Activated naive CD8-positive, alpha-beta T cell treated with anti-CD3 and anti-CD28 coated beads, Interleukin-2, amount 50 U/mL, for 24 hours (primary cell): Measurements from ENCODE around the gene PMP22.
"Not testable (repeated sequence)": the region's sequence is repeated elsewhere in the genome, so short reads cannot be mapped to it uniquely, and the experiment has no call there.

Source experiments
- ATAC-seq: fragments of 150-1000 bp; cut with Tn5 transposase; one replicate; pipeline ENCODE4 v1.10.0; 2021
- DNase-seq: peaks from one replicate; pipeline ENCODE4 v3.0.0; 2021
- H3K27ac Mint-ChIP-seq: one replicate; pipeline ENCODE4 v1.8.0; 2021; ENCODE audit warnings: mild to moderate bottlenecking, mixed read lengths
- H3K27me3 Mint-ChIP-seq: one replicate; pipeline ENCODE4 v1.8.0; 2021; ENCODE audit warnings: mixed read lengths
- H3K36me3 Mint-ChIP-seq: one replicate; pipeline ENCODE4 v1.8.0; 2021; ENCODE audit warnings: low read depth, mixed read lengths
- H3K4me1 Mint-ChIP-seq: one replicate; pipeline ENCODE4 v1.8.0; 2021; ENCODE audit warnings: mixed read lengths
- H3K4me3 Mint-ChIP-seq: one replicate; pipeline ENCODE4 v1.8.0; 2021; ENCODE audit warnings: mild to moderate bottlenecking, moderate library complexity, mixed read lengths
- H3K9me3 Mint-ChIP-seq: one replicate; pipeline ENCODE4 v1.8.0; 2021; ENCODE audit warnings: mixed read lengths

PMP22 gene

DNA sequence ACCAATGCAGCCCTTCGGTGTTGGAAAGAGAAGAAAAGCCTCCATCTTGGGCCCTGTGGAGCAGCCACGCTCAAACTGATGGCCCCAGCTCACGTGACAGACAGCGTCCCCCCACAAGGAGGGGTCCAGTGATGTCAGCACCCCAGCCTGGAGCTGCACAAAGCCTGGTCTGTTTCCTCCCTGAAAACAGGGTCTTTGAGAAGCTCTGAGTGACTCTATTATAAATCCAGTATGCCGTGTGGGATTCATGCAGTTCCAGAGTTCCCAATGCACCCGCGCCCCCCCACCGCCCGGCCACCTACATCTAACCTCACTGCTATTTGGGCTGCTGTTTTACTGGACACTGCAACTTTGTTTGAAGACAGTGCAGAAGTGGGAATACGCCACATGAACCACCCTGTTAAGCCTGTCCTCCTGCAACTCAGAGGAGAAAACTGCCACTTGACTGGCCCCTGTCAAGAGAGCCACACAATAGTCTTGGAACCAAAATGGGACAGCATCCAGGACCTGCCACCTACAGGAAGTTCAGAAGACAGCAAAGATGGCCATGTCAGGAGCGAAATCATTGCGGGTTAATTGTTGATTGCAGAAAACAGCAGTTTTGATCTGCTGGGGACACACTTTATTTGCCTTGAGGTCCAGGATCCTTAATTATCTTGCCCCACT is 33.1 kb downstream of the PMP22 start:
- peaks cover 2% of the 10 kb centered on the region for H3K27me3 Mint-ChIP-seq
- H3K27ac Mint-ChIP-seq: no peak overlapping the region
- ATAC-seq: no peak
- H3K4me1 Mint-ChIP-seq: peaks cover 6% of the 10 kb centered on the region
- H3K36me3 Mint-ChIP-seq: no peaks in the 10 kb centered on the region
- no peak for DNase-seq
- H3K4me3 Mint-ChIP-seq: no peak overlapping the region
- no peaks in the 10 kb centered on the region for H3K9me3 Mint-ChIP-seq

DNA sequence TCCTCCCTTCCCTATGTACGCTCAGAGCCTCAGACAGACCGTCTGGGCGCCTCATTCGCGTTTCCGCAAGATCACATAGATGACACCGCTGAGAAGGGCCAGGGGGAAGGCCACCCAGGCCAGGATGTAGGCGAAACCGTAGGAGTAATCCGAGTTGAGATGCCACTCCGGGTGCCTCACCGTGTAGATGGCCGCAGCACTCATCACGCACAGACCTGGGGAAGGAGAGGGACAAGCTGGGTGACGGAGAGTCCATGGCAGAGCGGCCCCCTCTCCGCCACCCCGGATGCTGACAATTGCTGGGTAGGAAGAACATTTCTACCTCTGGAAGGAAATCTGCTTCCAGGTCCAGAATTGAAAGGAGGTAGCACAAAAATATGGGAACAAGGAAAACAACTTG is 34.3 kb downstream of the PMP22 start:
- no peaks in the 10 kb centered on the region for H3K9me3 Mint-ChIP-seq
- no peak for ATAC-seq
- no peak overlapping the region for H3K27ac Mint-ChIP-seq
- H3K36me3 Mint-ChIP-seq: no peaks in the 10 kb centered on the region
- H3K4me1 Mint-ChIP-seq: no peaks in the 10 kb centered on the region
- DNase-seq: no peak
- H3K4me3 Mint-ChIP-seq: no peak overlapping the region
- no peaks in the 10 kb centered on the region for H3K27me3 Mint-ChIP-seq

DNA sequence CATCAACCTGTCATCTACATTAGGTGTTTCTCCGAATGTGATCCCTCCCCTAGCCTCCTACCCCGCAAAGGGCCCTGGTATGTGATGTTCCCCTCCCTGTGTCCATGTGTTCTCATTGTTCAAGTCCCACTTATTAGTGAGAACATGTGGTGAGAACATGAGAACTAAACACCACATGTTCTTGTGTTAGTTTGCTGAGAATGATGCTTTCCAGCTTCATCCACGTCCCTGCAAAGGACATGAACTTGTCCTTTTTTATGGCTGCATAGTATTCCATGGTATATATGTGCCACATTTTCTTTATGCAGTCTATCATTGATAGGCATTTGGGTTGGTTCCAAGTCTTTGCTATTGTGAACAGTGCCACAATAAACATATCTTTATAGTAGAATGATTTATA is 43.3 kb downstream of the PMP22 start:
- not testable (repeated sequence) for ATAC-seq, H3K9me3 Mint-ChIP-seq, DNase-seq, H3K27ac Mint-ChIP-seq, H3K4me3 Mint-ChIP-seq, H3K27me3 Mint-ChIP-seq, H3K4me1 Mint-ChIP-seq, H3K36me3 Mint-ChIP-seq

DNA sequence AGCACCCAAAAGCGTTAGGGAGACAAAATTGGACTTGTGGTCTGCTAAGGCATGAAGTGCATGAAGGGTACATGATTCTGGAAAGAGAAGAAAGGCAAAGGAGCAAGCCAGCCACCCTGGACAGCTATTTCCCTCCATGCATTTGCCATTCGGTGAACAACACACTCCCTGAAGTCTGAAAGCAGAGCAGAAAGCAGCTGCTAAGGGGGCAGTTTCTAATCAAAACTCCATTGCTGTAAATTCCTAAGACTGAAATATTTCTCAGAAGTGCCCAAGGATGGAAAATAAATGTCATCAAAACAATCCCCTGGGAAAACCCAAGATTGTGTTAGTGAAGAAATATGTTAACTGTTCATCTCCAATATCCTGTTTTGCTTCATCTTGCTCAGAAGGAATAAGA is 44.3 kb downstream of the PMP22 start:
- Mint-ChIP-seq H3K4me3 (no peak overlapping the region), H3K36me3 (no peaks in the 10 kb centered on the region), H3K27ac (no peak overlapping the region), H3K4me1 (no peaks in the 10 kb centered on the region), H3K27me3 (no peaks in the 10 kb centered on the region), H3K9me3 (no peaks in the 10 kb centered on the region)
- DNase-seq (no peak), ATAC-seq (no peak)

DNA sequence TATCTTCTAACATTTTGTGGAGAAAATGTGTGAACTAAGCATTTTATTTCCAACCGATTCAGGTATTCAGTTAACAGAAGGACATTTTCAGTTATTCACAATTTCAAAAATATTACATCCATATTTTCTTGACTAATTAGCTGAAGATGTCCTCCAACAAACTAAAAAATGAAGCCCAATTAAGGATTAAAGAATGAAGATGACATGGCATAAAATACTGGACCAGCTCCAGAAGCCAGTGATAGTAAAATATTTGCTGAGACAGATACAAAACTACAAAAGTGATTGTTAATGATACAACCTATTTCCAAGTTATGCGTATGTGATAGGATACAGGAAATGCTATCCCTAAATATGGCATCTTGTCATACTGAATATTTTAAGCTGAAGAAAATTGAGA is 48.6 kb downstream of the PMP22 start:
- ATAC-seq (no peak), DNase-seq (no peak)
- H3K27me3 Mint-ChIP-seq: peaks cover 4% of the 10 kb centered on the region
- H3K36me3 Mint-ChIP-seq: no peaks in the 10 kb centered on the region
- no peak overlapping the region for H3K4me3 Mint-ChIP-seq
- H3K27ac Mint-ChIP-seq: no peak overlapping the region
- H3K9me3 Mint-ChIP-seq: no peaks in the 10 kb centered on the region
- no peaks in the 10 kb centered on the region for H3K4me1 Mint-ChIP-seq

DNA sequence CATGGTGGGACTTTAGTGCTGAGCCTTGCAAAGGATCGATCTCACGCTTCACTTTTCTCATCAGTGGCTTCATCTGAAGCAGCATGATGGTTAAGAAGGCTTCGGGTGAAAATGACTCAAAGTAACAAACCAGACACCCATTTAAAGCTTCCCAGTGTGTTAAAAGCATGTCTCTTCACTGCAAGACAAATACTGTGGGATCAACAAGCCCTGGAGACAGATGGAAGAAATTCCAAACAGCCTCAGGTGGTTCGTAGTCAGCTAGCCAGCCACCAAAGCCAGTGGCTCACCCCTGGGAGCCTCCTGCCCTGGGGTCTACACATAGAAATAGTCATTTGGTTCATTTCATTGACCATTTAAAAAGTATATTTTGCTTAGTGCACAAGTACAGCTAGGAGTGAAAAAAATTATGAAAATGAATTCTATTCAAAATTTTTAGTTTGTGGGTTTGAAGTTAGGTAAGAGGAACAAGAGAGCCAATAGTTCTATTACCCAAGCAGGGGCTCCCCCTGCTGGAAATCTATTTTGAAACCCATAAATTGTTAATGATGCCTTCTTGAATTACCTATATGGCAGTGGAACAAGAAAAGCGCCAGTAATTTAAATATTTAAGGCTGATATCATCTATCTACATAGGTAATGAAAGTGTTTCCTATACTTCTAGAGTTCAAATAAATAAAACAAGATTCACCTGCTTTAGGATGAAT is 51.6 kb downstream of the PMP22 start:
- no peaks in the 10 kb centered on the region for H3K4me1 Mint-ChIP-seq
- DNase-seq: no peak
- no peaks in the 10 kb centered on the region for H3K9me3 Mint-ChIP-seq
- no peak for ATAC-seq
- H3K4me3 Mint-ChIP-seq: no peak overlapping the region
- H3K36me3 Mint-ChIP-seq: no peaks in the 10 kb centered on the region
- peaks cover 10% of the 10 kb centered on the region for H3K27me3 Mint-ChIP-seq
- H3K27ac Mint-ChIP-seq: no peak overlapping the region

DNA sequence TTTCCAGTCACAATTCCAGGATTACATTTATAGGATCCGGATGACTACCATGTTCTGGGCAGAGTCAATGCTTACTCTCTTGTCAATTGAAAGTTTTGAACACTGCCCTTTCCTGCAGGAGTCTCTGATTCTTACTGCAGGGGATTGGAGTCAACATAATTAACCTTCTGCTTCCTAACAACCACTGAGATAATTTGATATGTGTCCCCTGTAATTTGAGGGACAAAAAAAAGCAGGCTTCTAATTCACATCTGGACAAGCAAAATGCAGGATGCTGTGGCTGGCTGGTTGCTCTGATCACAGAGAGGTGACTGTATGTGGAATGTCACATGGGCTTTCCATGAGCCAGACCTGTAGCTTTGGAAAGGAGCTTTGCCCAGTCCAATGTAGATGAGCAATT is 54.9 kb downstream of the PMP22 start:
- H3K27me3 Mint-ChIP-seq: peaks cover 10% of the 10 kb centered on the region
- H3K27ac Mint-ChIP-seq: no peak overlapping the region
- DNase-seq: no peak
- H3K4me3 Mint-ChIP-seq: no peak overlapping the region
- H3K9me3 Mint-ChIP-seq: no peaks in the 10 kb centered on the region
- no peaks in the 10 kb centered on the region for H3K36me3 Mint-ChIP-seq
- no peak for ATAC-seq
- H3K4me1 Mint-ChIP-seq: no peaks in the 10 kb centered on the region

DNA sequence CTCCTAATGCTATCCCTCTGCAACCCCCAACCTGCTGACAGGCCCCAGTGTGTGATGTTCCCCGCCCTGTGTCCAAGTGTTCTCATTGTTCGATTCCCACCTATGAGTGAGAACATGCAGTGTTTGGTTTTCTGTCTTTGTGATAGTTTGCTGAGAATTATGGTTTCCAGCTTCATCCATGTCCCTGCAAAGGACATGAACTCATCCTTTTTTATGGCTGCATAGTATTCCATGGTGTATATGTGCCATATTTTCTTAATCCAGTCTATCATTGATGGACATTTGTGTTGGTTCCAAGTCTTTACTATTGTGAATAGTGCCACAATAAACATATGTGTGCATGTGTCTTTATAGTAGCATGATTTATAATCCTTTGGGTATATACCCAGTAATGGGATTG is 62.1 kb downstream of the PMP22 start:
- H3K27ac Mint-ChIP-seq, DNase-seq, H3K4me1 Mint-ChIP-seq, H3K36me3 Mint-ChIP-seq, H3K4me3 Mint-ChIP-seq, ATAC-seq: not testable (repeated sequence)
- peaks cover 23% of the 10 kb centered on the region for H3K9me3 Mint-ChIP-seq
- H3K27me3 Mint-ChIP-seq: peaks cover 13% of the 10 kb centered on the region

DNA sequence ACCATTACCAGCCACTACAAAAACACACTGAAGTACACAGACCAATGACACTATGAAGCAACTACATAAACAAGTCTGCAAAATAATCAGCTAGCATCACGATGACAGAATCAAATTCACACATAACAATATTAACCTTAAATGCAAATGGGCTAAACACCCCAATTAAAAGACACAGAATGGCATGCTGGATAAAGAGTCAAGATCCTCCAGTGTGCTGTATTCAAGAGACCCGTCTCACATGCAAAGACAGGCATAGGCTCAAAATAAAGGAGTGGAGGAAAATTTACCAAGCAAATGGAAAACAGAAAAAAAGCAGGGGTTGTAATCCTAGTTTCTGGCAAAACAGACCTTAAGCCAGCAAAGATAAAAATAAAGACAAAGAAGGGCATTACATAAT is 64.6 kb downstream of the PMP22 start:
- peaks cover 17% of the 10 kb centered on the region for H3K27me3 Mint-ChIP-seq
- not testable (repeated sequence) for ATAC-seq, H3K36me3 Mint-ChIP-seq

DNA sequence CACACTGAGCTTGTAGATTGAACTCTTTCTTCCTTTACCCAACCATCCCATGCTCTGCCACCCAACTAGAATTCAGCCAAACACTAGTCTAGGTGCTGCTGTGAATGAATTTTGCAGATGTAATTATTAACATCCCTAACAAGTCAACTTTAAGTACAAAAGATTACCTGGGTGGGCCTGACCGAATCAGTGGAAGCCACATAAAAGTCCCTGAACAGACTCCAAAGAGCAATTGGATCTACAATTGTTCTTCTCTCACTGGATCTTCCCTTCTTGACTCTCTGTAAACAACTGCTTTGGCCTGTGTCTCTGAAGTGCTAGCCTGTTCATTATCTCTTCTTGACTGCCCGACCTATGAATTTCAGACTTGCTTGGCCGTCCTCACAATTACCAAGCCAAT is 67.9 kb downstream of the PMP22 start:
- Mint-ChIP-seq H3K27me3 (peaks cover 19% of the 10 kb centered on the region), H3K36me3 (peaks cover 4% of the 10 kb centered on the region), H3K27ac (no peak overlapping the region), H3K9me3 (peaks cover 37% of the 10 kb centered on the region), H3K4me3 (no peak overlapping the region), H3K4me1 (no peaks in the 10 kb centered on the region)
- no peak for ATAC-seq
- no peak for DNase-seq

More for the DNA sequence above, 64.6 kb downstream of the PMP22 start:
- not testable (repeated sequence) for H3K4me3 Mint-ChIP-seq, DNase-seq, H3K27ac Mint-ChIP-seq, H3K4me1 Mint-ChIP-seq
- peaks cover 37% of the 10 kb centered on the region for H3K9me3 Mint-ChIP-seq

DNA sequence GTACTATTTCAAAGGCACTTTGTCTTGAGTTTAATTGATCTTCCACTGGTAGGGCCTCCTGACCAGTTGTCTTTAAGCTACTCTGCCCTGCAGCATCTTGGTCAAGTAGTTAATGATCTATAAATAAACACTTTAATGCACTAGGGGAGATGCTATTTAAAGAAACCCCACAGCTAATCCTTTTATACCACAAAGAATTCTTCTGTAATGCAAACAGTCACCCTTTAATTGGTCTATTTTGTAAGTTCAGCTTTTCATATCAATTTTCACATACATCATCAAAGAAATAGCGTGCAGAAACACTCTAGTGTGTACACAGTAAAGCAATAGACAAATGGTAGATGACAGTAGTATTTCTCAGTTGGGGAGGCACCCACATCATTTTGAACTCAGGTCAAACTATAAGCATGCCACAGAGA is 70.3 kb downstream of the PMP22 start:
- no peak for DNase-seq
- H3K27ac Mint-ChIP-seq: no peak overlapping the region
- no peaks in the 10 kb centered on the region for H3K4me1 Mint-ChIP-seq
- H3K27me3 Mint-ChIP-seq: peaks cover 12% of the 10 kb centered on the region
- H3K4me3 Mint-ChIP-seq: no peak overlapping the region
- peaks cover 22% of the 10 kb centered on the region for H3K9me3 Mint-ChIP-seq
- peaks cover 4% of the 10 kb centered on the region for H3K36me3 Mint-ChIP-seq
- no peak for ATAC-seq

DNA sequence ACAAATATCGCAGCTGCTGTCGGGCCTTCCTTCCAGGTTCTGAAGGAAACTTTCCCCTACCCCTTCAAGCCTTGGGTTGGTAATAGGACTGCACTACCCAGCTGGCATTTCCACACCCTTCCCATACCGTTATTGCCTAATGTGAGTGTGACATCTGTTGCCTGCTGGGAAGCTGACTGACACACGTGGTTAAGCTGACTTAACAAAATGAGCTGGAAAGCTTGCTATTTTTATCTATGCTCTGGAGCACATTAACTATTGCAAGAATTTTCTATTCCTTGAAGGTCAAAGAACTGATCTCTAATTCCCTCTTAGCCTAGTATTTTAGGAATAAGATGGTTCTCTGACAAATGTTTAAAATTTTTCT is 79.5 kb downstream of the PMP22 start:
- Mint-ChIP-seq H3K4me1 (no peaks in the 10 kb centered on the region), H3K36me3 (no peaks in the 10 kb centered on the region), H3K4me3 (no peak overlapping the region), H3K27ac (no peak overlapping the region), H3K9me3 (no peaks in the 10 kb centered on the region), H3K27me3 (peaks cover 10% of the 10 kb centered on the region)
- ATAC-seq (no peak), DNase-seq (no peak)

DNA sequence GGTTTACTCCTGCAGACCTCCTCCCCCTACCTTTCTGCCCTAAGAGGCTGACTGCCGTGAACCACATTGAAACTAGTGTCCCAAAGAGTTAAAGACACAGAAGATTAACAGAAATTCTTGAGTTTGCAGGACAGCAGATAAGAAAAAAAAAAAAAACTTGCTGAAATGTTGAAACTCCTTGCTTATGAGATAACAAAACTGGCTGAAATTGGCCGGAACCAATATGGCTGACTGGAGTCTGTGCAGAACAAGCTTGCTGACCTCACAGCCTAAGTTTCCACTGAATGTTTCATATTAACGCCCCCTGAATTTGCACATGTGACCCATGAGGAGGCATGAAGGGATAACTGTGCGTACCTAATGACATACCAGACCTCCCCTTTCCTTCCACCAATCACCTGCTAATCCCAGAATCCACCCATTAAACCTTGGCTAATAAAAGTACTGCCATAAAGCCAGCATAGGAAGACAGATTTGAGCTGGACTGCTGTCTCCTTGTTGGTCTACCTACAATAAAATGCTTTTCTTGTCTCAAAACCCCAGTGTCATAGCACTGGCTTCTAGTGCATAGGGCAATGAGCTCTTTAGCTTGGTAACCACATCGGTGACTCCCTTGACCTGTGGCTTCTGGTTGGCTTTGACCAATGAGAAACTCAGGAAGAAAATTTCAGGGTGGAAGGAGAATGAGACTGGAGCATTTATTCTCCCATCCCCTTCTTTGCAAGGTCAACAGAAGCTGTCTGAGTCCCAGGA is 80.1 kb downstream of the PMP22 start:
- Mint-ChIP-seq H3K9me3 (no peaks in the 10 kb centered on the region), H3K4me3 (no peak overlapping the region), H3K4me1 (no peaks in the 10 kb centered on the region)

DNA sequence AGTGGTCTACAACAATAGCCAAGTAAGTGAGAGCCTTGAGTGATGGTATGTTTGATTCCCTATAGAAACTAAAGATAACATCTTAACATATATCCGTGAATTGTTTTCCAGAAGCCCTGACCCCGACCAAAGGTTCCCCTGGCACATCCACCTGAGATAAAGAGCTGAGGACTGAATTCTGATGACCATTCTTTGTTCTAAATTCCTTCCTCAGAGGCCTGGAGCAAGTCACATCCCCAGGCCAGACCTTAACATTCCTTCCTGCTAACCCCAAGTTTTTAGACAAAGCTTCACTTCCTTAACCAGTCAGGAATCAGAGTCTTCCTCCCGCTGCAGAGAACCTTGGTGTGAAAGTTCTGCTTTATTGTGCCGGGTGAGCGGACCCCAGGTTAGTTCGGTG is 83.3 kb downstream of the PMP22 start:
- Mint-ChIP-seq H3K36me3 (no peaks in the 10 kb centered on the region), H3K9me3 (no peaks in the 10 kb centered on the region), H3K27me3 (peaks cover 14% of the 10 kb centered on the region), H3K4me3 (no peak overlapping the region), H3K27ac (no peak overlapping the region), H3K4me1 (no peaks in the 10 kb centered on the region)
- no peak for DNase-seq
- ATAC-seq: no peak

More for the DNA sequence above, 80.1 kb downstream of the PMP22 start:
- H3K36me3 Mint-ChIP-seq: no peaks in the 10 kb centered on the region
- H3K27ac Mint-ChIP-seq: no peak overlapping the region
- peaks cover 10% of the 10 kb centered on the region for H3K27me3 Mint-ChIP-seq
- no peak for ATAC-seq
- no peak for DNase-seq

DNA sequence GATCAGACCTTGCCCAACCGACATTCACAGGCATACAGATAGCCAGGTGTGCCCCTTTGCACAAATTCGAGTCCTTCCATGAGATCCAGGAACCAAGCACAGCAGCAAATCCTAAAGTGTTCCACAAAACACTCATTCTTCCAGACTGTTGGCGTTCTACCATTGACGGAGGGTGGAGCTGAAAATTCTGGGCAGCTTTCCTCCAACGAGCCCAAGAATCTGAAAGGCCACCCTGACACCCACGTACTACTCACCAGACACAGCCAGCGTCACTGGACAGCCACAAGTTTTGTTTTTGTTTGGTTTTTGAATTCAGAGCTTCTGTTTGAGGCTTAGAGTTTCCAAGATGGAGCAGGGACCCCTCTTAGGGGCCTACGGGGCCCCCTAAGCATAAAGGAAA is 83.8 kb downstream of the PMP22 start:
- Mint-ChIP-seq H3K27ac (no peak overlapping the region), H3K27me3 (peaks cover 14% of the 10 kb centered on the region), H3K4me1 (no peaks in the 10 kb centered on the region)

More for the DNA sequence above, 83.8 kb downstream of the PMP22 start:
- ATAC-seq (no peak), DNase-seq (no peak)
- Mint-ChIP-seq H3K4me3 (no peak overlapping the region), H3K36me3 (no peaks in the 10 kb centered on the region), H3K9me3 (no peaks in the 10 kb centered on the region)
